IPS-NIHi11 (cell line): ENCODE measurements around the gene CDRT4.
"Not testable (repeated sequence)": the region's sequence is repeated elsewhere in the genome, so short reads cannot be mapped to it uniquely, and the experiment has no call there.

Source experiments
- DNase-seq: peaks from one replicate; pipeline ENCODE4 v3.0.0; 2012; ENCODE audit warnings: mixed read lengths, low spot score

The CDRT4 gene

DNA sequence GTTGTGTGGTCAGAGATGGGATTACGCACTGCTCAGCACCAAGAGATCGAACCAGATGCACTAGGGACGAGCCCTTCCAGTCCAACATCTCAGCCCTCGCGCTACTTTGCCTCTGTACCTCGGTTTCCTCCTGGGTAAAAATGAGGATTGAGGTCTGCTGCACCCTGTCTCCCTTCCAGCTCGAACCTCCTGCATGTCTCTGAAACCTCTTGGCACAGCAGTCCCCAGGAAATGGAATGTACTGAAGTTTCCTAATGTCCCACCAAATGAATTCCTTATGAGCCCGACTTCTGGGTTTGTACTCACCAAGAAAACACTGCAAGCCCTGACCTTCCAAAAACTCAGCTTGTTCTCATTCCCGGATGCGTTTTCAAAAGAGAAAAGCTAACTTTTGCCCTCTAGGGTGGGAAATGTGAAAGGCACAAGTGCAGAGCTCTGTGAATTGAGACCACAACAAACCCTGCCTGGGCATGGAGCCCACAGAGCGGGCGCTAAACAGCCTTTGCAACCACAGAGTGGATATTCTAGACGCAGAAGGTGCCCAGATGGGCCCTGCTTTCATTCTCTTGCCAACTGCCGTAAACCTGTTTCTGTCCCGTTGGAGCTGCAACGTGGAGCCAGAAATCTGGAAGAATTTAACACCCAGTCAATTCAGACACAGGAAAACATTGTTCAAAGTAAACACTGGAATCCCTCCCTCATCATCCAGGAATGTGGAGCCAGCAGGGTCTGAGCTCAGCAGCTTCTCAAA, 10.3 kb downstream of the CDRT4 start:
- no peak for DNase-seq

DNA sequence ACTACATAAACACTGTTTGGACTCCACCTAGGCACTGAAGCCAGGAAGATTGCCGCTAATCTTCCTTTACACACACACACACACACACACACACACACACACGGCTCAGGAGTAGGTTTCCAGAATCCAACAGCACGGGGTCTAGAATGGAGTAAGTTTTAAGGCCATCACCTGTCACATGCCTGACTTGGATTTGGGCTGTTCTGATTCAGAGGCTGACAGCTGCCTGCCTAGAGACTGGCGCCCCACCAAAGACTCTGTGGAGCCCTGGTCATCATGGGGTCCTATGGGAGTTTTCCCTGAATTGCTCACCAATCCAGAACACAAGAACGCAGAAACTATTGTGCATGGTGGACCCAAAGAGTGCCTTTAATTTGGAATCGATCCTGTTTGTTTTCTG, 10.9 kb downstream of the CDRT4 start:
- DNase-seq, result no peak

DNA sequence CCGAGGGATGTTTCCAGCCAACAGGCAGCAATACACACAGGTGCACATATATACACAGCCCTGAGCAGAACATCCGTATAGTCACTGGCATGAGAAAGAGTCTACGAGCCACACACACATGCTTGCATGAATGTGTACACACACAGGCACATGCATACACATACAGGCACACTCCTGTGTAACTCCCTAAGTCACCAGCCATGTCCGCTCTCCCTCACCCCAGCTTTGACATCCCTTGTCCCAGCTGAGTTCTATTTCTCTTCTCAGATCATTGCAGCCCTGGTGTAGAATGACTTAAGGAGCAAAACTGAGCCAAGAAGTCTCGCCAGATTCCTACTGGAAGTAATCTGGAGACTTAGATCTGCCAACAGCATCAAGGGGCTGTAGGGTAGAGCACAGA, 13.1 kb downstream of the CDRT4 start:
- DNase-seq, result no peak

DNA sequence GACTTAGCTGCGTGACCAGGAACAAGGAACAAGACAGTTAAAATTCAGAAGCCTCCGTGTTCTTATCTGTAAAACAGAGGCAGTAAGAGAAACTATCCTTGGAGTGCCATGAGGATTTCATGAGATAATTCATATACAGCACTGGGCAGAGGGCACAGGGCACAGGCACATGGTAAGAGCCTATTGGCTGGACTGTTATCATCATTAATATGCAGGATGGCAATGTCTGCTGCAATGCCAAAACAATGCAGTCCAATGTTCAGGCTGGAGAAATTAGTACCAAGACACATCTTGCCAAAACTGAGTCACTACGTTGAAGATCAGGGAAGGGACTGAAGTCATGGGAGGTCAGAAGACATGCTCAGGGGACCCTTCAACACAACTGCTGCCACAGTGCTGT, 13.6 kb downstream of the CDRT4 start:
- no peak for DNase-seq

DNA sequence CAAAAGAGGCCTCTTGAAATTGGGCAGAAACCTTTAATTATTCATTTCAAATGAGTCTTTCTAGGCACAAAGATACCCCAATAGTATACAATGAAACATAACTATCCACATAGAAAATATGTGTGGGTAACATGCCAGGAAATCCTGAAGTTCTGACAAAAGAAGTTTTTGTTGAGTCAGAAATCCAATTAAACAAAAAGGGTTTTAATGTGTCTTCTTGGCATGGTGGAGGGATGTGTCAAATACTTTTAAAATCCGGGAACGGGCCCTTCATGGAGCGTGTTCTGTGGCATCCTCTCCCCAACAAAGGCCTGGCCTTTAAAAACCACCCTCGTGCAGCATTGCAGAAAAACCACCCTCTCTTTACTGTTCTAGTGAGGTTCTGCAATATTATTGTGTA, 14.2 kb downstream of the CDRT4 start:
- DNase-seq, result no peak

DNA sequence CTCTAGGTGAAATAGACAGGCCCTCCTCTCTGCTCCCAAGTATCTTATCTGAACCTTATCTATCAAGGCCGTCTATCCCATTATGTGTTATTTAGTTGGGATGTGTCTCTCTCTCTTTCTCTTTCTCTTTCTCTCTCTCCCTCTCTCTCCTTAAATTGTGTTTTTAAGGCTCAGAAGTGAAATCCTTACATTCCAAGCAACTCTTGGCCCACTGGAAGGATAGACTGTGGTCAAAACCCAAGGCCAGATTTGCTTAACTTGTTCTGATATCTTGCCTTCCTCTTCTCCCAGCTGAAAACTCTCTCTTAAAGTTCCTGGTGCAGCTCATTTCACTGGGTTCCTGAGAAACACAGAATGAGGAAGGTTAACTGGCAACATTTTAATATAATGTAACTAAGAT, 14.7 kb downstream of the CDRT4 start:
- DNase-seq, result no peak

DNA sequence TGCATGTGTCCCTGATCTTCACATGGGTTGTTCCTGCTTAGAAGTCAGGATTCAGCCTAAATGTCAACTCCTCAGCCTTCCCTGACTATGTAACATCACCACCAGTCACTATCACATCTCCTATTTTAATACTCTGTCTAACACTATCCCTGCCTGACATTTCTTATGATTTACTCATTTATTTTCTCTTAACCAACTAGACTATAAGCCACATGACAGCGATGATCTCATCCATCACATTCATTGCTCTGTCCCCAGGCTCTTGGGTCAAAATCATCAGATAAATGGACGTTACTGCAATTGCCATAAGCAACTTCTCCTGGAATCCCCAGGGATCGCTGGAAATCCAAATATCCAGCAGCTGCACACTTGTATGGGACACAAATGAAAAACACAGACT, 15.7 kb downstream of the CDRT4 start:
- DNase-seq, result no peak

DNA sequence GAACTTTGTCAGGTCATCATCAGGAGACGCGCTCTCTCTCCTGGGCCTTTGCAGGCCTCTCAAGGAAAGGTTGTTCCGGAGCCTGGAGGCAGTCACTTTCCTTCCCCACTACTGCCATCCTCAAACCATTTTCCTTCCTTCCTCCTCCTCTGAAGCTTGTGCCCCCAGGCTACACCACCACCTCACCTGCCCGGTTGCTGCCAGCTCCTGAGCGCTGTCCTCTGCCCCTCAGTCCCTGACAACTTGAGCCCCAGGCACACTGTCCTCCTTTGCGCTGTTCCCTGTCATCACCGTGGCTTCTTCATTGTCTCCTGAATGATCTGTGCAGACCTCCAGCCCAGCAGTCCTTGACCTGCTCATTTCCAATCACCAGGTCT, 18.9 kb downstream of the CDRT4 start:
- no peak for DNase-seq

DNA sequence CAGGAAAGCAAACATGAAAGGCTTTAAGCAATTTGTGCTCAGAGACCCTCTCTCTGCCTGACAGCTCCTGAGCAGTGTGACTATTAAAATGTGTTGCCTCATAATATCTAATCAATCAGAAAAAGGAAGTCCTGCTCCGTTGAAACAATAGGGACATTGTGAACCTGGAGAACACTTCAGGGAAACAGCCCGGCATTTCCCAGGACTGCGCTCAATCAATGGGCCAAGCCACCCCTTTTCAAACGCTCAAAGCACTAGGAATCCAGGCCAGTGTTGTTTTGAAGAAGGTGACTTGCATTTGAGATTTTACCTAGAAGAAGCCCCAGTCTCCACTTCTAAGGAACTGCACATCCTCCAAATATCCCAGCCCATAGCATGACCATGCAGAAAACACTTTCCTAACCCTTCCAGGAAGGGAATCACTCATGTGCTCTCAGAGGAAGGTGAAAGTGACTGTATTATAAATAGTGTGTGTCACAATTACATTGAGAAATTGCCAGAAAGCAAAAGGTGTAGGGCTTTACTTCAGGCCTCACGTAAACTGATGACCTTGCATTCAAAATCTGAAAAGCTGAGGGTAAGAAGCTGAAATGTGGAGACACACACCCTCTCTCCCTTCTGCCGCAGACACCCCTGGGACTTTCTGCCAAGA, 19.4 kb downstream of the CDRT4 start:
- DNase-seq, result no peak

DNA sequence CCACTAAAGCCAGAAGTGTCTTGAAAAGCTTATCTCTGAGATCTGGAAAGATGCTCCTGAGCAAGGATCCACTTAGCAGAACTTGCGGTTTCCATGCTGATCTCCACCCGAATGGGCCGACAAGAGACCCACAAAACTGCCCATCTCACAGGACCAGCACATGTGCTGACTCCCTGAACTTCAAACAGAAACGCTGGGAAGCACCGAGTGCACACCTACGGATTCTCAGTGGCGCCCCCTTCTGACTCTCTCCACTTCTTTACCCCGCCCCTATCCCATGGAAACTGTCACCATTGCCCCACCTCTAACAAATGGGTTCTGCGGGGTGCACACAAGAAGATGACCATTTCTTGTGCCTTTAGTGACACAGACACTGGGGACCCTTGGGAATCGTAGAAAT, 21.4 kb downstream of the CDRT4 start:
- DNase-seq, result peak; percentile 54

DNA sequence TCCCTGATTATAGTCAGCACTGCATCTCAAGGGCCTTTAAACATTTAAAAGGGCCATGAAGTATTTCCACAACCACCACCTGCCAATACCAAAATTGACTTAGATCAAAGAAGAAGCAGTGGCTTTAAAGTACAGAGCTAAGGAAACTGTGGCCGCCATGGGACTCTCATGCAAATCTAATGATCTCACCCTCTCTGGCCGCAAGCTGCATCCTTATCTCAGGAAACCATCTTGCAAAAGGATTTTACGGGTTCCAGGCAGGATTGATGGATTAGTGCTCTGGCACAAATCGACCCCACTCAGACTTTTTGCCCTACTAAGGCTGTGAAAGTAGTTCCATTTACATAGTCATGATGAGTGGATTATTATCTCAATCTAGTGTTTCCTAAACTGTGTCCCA, 22.6 kb downstream of the CDRT4 start:
- no peak for DNase-seq

DNA sequence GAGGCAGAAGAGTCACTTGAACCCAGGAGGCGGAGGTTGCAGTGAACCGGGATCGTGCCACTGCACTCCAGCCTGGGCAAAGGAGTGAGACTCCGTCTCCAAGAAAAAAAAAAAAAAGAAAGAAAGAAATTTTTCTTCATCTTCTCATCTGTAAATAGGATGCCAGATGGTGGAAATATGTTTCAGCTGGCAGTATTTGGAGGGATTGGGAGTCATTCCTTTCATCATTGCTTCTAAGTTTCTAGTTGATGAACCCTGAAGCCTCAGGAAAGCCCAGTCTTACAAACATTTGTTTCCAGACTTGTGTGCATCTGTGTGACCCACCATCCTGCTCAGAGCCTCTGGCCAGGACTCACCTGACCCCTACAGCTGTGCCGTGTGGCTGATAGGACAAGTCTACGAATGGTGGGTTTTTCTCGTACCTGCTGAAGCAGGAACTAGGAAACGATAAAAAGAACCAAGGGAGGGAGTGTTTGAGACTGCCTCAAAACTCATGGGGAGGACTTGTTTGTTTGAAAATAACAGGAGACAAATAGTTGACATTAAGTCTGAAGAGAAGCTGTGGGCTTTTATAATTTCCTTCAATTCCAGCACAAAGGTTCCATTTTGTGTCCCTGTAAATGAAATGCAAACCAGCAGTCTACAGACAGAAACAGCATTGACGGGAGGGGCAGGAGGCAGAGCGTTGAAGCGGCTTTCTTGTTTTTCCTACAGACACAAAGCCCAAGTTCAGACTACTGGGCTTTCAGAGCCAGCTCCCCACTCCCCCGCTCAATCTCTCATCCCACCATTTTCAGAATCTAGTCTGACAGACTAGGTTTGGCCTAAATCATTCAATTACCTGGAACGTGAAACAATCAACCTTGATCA, 24.9 kb downstream of the CDRT4 start:
- no peak for DNase-seq

DNA sequence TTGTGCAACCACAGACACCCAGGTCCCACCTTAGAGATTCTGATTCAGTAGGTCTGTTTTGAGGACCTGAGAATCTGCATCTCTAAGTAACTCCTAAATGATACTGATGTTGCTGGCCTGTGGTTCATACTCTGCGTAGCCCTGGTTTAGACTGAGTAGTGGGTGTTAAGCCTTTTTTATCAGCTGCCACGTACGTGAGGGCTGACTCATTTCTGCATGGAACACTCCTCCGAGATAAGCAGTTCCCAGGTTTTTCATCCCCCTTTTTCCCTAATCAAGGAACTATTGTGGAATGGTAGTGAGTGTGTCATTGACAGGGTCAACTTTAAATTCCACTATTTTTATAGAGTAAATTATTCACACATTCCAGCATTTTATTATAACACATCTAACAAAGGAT, 26.1 kb downstream of the CDRT4 start:
- DNase-seq, result no peak

DNA sequence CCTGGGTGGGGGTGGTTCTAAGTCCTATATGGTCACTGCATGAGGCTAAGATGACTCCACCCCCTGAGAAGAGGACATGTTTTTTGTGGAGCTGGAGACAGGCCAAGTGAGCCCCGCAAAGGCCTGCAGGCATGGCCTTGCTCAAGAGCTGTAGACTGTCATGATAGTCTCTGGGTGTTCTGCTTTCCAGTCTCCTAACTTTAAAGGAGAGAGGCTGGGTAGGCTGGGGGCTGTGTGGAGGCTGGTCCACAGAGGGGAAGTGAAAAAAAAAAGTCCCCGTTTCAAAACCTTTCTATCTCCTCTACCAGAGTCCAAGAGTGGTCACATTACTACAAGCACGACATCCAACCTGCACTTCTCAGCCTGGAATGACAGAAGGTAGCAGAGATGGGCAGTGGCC, 27.1 kb downstream of the CDRT4 start:
- DNase-seq, result no peak

DNA sequence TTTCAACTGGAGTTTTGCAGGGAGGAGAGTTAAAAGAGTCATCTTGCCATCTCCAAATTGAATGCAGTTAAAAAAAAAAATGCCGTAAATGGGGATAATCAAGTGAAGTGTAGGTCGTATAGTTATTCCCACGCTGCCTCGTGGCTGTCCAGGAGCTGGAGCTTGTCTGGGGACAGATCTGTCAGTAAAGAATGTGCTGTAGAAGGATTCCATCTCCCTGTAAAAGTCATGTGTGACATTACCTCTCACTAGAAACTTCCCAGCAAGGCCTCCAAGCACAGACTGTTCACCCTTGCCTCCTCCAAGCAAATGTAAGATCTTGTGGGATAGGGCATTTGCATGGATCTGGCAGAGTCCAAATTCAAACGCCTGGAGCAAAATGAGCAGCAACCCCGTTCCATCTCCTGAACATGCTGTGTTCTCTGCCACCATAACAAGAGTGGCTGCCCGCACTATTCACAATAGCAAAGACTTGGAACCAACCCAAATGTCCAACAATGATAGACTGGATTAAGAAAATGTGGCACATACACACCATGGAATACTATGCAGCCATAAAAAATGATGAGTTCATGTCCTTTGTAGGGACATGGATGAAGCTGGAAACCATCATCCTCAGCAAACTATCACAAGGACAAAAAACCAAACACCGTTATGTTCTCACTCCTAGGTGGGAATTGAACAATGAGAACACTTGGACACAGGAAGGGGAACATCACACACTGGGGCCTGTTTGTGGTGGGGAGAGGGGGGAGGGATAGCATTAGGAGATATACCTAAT, 28.0 kb downstream of the CDRT4 start:
- not testable (repeated sequence) for DNase-seq

DNA sequence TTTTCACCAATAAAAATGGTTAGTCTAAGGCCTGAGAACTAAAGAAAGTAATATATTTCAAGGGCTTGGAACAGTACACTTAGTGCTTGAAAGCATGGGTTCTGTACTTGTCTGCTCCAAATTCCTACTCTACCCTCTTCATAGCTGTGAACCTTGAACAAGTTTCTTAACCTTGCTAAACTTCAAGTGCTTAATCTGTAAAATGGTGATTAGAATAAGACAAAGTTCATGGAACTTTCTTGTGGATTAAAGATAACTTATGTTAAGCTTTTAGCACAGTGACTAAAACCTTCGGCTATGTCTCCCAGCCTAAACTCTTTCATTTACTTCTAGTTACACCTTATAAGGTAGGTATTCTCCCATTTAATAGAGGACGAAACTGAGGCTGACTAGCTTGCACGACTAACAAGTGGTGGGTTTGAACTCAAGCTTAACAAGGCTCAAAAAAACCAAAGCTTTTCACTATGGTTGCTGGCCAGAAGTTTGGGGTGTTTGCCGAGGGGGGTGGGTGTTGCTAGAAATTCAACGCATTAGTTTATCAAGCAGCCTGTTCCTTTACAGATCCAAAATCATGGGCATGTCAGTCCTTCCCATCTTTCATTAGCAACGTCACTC, 28.8 kb downstream of the CDRT4 start:
- no peak for DNase-seq

DNA sequence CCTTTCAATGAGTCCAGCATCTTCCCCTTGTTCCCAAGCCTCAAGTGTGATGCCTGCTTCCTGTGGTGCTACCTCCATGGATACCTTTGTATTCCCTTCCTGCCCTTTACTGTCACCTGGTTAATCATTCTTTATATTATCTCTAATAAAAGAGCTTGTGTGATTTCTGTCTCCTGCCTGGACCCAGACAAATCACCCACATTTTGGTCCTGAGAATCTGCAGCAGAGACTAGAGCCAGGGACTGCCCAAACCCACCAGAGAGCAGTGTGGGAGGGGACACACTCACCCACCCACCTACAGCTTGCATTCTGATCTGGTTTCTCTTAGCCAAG, 30.2 kb downstream of the CDRT4 start:
- DNase-seq, result no peak

DNA sequence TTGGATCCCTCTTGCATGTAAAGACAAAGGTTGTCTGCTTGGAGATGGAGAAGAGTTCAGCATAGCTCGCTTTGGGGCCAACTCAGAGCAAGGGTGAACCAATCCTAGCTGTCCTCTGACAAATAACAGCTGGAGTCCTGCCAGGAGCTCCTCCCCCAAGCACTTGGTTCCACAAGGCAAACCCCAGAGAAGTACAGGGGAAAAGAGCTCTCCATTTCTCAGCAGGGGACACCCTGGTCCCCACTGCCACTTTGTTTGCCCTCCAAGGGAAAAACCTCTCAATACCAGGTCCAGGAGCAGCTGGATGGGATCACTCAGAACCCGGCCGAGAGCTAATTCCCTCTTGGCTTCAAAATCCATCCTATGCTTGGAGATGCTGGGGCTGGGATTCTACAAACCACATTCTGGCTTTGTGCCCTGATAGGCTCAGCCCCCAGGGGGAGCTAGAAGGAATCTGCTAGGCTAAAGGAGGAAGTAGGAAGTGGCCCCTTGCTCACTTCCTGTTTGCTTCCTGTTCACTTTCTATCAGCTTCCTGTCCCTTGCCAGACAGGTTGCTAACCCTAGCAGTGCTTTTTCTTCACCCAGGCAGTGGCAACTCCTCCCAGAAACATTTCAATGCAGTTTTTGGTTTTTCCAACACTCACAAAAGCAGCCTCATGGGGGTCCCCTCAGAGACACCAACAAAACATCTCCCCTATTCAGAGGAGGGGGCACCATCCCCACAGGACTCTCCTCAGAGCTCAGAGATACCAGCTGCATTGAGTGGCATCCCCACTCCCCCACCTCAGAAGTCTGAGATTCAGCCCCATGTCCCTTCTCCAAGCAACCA, 30.7 kb downstream of the CDRT4 start:
- peak; percentile 57 for DNase-seq

DNA sequence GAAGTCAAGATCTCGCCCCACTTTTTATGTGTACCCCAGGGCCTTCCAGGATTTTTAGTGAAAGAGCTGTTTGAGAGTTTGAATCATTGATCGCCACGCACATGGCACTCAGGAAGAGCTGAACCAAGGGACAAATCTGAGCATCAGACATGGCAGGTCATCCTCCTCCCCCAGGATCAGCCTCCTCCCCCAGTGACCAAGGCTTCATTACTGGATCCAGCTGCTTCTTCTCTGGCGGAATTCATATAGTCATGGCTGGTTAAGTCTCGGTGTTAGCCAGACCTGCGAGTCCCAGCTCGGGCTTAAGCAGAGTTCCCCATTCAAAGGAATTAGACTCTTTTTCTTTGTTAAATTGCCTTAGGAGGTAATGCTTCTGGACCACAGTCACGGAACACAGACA, 32.5 kb downstream of the CDRT4 start:
- no peak for DNase-seq

DNA sequence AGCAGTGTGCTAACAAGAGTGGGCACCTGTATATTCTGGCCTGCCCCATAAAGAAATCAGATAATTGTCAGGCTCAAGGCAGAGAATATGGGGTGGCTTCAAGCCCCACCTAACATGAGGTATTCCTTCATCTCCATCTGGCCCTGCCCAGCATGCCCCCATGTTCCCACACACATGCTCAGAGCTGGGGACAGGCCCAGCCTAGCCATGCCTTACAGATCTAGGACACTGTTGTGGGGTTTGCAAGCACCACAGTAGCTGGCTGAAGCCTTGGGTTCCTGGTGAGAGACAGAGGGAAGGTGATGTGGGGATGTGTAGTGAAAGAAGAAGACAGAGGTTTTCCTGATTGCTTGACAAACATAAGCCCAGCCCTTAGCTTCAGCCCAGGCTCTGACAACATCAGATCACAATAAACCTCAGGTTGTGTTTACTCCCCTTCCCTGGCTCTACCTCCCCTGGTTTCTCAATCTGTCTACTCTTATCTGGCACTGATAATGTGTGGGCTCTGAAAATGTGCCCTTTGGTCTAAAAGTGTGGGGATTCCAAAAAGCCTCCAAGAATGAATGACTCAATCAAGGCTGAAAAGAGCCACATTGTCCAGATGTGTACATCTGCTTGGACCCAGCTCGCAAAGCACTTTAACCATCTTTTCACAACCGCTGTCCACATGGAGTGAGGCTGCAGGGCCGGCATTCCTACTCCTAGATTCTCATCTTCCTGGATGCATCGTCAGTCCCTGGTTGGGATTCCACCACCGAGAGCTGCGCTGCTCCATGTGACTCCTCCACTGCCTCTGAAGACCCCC, 34.4 kb downstream of the CDRT4 start:
- DNase-seq, result no peak
